Measurements from ENCODE around the gene UCK2.

- TF ChIP-seq RB1 (IDR thresholded peaks at IDR 0.05; ENCODE audit: low read depth), result no peak
- no peak for TF ChIP-seq SREBF2 (CRISPR knock-in tag; IDR thresholded peaks at IDR 0.05)
Measured at GRCh38 chr1:165938844-165939243, 111.4 kb downstream of the UCK2 start.

Measured in K562 (cell line).